ENCODE results near the gene HECTD3.

Gene HECTD3

GRCh38 chr1:45010855-45011811 lies at the start of gene HECTD3:
Gene HECTD3 (minus strand): TSS chr1:45011324. CDS start chr1:45011257, 67 bp downstream.
- TF ChIP-seq GATA3 (IDR thresholded peaks at IDR 0.05; ENCODE audit: low read depth, low read length) (no peak), GATA2 (IDR thresholded peaks at IDR 0.05; ENCODE audit: low read depth, low read length) (no peak)

DNA sequence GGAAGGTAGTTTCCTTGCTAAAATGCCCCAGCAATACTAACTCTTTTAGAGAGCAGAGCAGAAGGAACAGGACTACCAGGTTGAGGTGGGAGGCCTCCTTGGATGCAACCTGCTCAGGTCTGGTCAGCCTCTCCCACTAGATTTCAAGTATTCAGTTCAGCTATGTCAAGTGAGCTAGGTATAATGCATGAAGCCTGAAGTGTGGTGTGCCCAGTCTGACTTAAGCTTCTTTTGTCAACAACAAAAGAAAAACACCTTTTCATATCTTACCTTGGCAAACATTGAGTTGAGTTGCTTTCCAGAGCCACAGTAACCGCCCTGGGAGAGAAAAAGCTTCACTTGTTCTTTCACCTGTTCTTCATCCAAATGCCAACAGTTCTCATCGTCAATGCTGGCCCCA lies 48.7 kb upstream of the HECTD3 start:
- TF ChIP-seq GATA3 (IDR thresholded peaks at IDR 0.05; ENCODE audit: low read depth, low read length) = no peak
- TF ChIP-seq GATA2 (IDR thresholded peaks at IDR 0.05; ENCODE audit: low read depth, low read length) = no peak

DNA sequence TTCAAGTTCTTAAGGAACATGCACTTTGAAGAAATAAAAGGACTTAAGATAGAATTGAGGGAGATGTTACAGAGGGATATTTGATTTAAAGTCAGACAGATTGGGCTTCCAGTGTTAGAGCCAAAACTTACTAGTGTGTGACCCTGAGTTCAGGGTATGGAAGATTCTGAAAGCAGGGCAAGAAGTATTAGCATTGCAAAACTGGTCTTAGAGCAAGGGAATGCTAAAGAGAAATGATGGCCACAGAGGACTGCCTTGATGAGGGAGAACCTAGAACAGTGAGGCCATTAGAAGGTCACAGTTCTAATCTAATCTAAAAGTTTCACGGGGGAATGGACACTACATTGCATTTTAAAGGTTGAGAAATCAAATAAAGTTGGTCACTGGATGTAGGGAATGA lies 46.4 kb upstream of the HECTD3 start:
- TF ChIP-seq GATA2 (IDR thresholded peaks at IDR 0.05; ENCODE audit: low read depth, low read length) = no peak
- no peak for TF ChIP-seq GATA3 (IDR thresholded peaks at IDR 0.05; ENCODE audit: low read depth, low read length)

- TF ChIP-seq GATA3 (IDR thresholded peaks at IDR 0.05; ENCODE audit: low read depth, low read length) = no peak
- TF ChIP-seq GATA2 (IDR thresholded peaks at IDR 0.05; ENCODE audit: low read depth, low read length) = no peak
These were observed 40.1 kb upstream of the HECTD3 start for GRCh38 chr1:45051005-45051772.

DNA sequence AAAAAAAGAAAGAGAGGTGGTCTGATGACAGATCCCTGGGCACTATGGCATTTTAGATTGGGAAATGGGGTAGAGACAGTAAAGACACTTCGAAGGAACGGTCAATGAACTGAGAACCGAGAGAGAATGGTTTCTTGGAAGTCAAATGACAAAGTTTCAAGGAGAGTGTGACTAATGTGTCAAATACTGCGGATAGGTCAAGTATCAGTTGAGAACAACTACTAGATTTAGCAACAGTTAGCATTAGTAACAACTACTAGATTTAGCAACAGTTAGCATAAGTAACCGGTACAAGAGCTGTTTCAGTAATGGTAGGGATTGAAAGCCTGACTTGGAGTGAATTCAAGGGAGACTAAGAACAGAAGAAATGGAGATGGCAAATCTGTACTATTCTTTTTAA lies 35.9 kb upstream of the HECTD3 start:
- TF ChIP-seq GATA3 (IDR thresholded peaks at IDR 0.05; ENCODE audit: low read depth, low read length) = no peak
- no peak for TF ChIP-seq GATA2 (IDR thresholded peaks at IDR 0.05; ENCODE audit: low read depth, low read length)

DNA sequence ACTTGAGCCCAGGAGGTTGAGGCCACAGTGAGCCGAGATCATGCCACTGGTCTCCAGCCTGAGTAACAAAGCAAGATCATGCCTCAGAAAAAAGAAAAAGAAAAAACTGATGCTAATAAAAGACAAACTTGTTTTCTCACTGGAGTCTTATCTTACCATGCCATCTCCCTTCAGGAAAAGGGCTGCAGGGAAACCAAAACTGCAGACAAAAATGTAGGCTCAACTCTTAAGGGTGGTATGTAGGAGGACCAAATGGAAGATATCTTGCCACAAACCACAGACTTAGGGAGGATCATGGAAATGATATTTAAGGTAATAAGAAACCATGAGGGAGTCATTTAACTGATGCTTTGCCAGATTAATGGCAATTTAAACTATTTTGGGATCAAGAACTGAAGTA lies 33.8 kb upstream of the HECTD3 start:
- TF ChIP-seq GATA3 (IDR thresholded peaks at IDR 0.05; ENCODE audit: low read depth, low read length) (no peak), GATA2 (IDR thresholded peaks at IDR 0.05; ENCODE audit: low read depth, low read length) (no peak)

DNA sequence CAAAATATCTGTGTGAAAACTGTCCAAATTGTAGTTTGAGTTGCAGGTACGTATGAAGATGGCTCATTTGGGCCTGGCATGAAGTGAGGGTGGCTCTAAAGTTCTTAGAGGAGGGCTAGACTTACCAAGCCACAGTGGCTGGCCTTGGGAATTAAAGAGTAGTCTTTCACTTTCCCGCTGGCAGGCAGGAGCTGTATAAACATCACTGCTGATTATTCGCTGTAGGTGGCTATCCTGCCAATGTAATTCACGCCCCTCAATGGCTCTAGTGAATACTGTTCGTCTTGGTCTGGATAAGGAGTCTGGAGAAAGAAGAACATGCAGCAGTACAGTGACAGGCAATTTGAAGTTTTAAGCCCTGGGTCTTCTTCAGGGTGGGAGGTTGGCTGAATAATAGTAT lies 32.0 kb upstream of the HECTD3 start:
- no peak for TF ChIP-seq GATA3 (IDR thresholded peaks at IDR 0.05; ENCODE audit: low read depth, low read length)
- TF ChIP-seq GATA2 (IDR thresholded peaks at IDR 0.05; ENCODE audit: low read depth, low read length) = no peak

DNA sequence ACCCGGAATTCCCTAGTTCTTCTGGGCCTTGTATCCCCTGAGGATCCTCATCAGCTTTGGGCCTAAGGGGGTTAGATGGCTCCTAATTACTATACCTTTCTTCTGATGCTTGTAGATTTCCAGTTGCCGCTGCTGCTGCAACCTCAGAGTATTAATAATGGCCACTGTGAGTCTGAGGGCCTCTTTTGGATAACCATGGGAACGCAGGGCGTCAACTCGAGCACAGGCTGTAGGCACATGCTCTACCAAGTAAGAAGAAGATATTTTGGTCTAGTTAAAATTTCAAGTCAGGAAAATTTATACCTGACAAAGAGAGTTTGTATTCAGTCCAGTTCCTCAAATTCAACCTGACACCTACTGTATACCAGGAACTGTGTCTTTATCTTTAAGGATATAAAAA lies 29.2 kb upstream of the HECTD3 start:
- TF ChIP-seq GATA2 (IDR thresholded peaks at IDR 0.05; ENCODE audit: low read depth, low read length) (no peak), GATA3 (IDR thresholded peaks at IDR 0.05; ENCODE audit: low read depth, low read length) (no peak)

DNA sequence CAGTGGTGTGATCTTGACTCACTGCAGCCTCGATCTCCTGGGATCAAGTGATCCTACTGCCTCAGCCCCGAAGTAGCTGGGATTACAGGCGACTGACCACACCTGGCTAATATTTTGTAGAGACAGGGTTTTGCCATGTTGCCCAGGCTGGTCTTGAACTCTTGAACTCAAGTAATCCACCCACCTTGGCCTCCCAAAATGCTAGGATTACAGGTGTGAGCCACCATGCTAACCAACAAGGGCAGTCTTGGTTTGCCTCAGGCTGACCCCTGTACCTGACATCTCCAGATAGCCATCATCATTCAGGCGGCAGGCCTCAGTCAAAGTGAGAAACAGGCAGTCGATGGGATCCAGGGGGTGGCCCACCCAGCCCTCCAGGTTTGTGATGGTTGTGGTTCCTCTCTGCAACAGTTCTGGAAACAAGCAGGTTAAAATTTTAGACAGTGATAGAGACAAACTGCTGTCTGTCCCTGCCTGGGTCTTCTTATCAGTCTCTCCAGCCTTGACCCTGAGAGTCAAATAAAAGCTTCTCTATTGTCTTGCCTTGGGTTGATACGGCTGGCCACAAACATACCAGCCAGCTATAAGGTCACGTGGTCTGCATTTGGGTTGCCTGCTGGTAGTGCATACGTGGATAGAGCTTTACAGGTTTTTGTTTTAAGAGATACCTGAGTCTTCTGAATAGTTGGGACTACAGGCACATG lies 27.7 kb upstream of the HECTD3 start:
- TF ChIP-seq GATA2 (IDR thresholded peaks at IDR 0.05; ENCODE audit: low read depth, low read length) = no peak
- TF ChIP-seq GATA3 (IDR thresholded peaks at IDR 0.05; ENCODE audit: low read depth, low read length) = no peak

- TF ChIP-seq GATA3 (IDR thresholded peaks at IDR 0.05; ENCODE audit: low read depth, low read length) (no peak), GATA2 (IDR thresholded peaks at IDR 0.05; ENCODE audit: low read depth, low read length) (no peak)
These were observed 27.1 kb upstream of the HECTD3 start for GRCh38 chr1:45038240-45038639.

- TF ChIP-seq GATA2 (IDR thresholded peaks at IDR 0.05; ENCODE audit: low read depth, low read length) (no peak; the same call in 1 of the 2 replicates), GATA3 (IDR thresholded peaks at IDR 0.05; ENCODE audit: low read depth, low read length) (no peak)
These were observed 26.3 kb upstream of the HECTD3 start for GRCh38 chr1:45037456-45037855.

- TF ChIP-seq GATA2 (IDR thresholded peaks at IDR 0.05; ENCODE audit: low read depth, low read length) (no peak), GATA3 (IDR thresholded peaks at IDR 0.05; ENCODE audit: low read depth, low read length) (no peak)
These were observed 24.6 kb upstream of the HECTD3 start for GRCh38 chr1:45035631-45036301.

DNA sequence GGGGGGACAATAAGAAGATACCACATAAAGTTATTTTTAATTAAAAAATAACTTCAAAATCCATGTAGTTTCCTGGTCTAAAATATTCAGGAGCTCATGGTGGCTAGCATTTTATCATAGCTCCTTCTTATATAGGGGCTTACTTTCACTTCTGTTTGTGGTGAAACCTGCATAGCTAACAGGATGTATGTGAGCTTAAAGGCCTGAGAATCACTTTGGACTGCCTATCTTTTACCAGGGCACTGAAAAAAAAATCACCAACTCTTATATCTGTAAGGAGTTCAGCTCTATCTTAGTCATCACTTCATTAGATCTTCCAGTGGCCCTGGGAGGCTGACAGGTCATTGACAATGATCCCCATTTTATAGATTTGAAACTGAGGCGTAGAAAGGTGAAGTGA lies 22.2 kb upstream of the HECTD3 start:
- TF ChIP-seq GATA2 (IDR thresholded peaks at IDR 0.05; ENCODE audit: low read depth, low read length) (no peak), GATA3 (IDR thresholded peaks at IDR 0.05; ENCODE audit: low read depth, low read length) (no peak)
